ENCODE measurements around the gene SPRED2.

- TF ChIP-seq TAF1 (IDR thresholded peaks at IDR 0.05; ENCODE audit: borderline replicate concordance, insufficient read depth, low read length) (no peak), POLR2AphosphoS5 (IDR thresholded peaks at IDR 0.05; ENCODE audit: low read depth, low read length) (no peak), REST (IDR thresholded peaks at IDR 0.05; ENCODE audit: insufficient read depth in 1 of 2, low read depth in 2 of 2, low read length in 2 of 2) (no peak)
Measured at GRCh38 chr2:65350651-65351056, 81.7 kb downstream of the SPRED2 start.

Data from PFSK-1 (cell line).